Adrenal gland (tissue), 12 donors: ENCODE data around the gene ERBB3. TPM values are rescaled to one million over a fixed set of nuclear protein-coding genes. Genes with fewer than 3 reads are reported as not detected.
A peak's percentile ranks its signal among the peaks of the same experiment; 100 is the strongest.

Source experiments
- DNase-seq, 7 donors: peaks; one replicate each; pipeline ENCODE4 v3.0.0-alpha.2; 2019 to 2020
- H3K27ac ChIP-seq, 5 donors: fragments of 200-600 bp; sonication (generic) in 4 of 5; 1 replicate in 3 of 5; 2 replicates in 2 of 5; pipeline versions ENCODE4 v1.5.1 to v1.8.0; 2016 to 2020; ENCODE audit warnings: mild to moderate bottlenecking in 1 of 5
- H3K27me3 ChIP-seq: fragments of 200-600 bp; 2 replicates; pipeline ENCODE4 v1.8.0; 2021
- H3K36me3 ChIP-seq, 2 donors: fragments of 200-600 bp; replicated peaks in 1 of 2; 1 replicate in 1 of 2; 2 replicates in 1 of 2; pipeline versions ENCODE4 v1.5.1 to v1.8.0; 2018 to 2022
- H3K4me1 ChIP-seq, 2 donors: fragments of 200-600 bp; replicated peaks in 1 of 2; 1 replicate in 1 of 2; 2 replicates in 1 of 2; pipeline versions ENCODE4 v1.5.1 to v1.8.0; 2018 to 2021
- H3K4me3 ChIP-seq, 4 donors: fragments of 200-600 bp; sonication (generic) in 3 of 4; one replicate each; pipeline ENCODE4 v1.5.1; 2016 to 2018
- H3K9me3 ChIP-seq, 3 donors: fragments of 200-600 bp; sonication (generic) in 1 of 3; replicated peaks in 1 of 3; 1 replicate in 2 of 3; 2 replicates in 1 of 3; pipeline versions ENCODE4 v1.5.1 to v1.8.0; 2016 to 2021
- POLR2A ChIP-seq, 2 donors: fragments of 450-650 bp; IDR thresholded peaks; one replicate each; pipeline ENCODE4 v1.6.1; 2017; ENCODE audit warnings: antibody characterized with exemption in 2 of 2, mild to moderate bottlenecking in 2 of 2, moderate library complexity in 1 of 2
- WGBS, 4 donors: extraction: QIAGEN DNeasy Blood & Tissue Kit in 2 of 4; methylation state at CpG; one replicate each; pipeline versions ENCODE4 v1.1.5 to v1.1.7; 2013 to 2017; 5-methylcytosine and 5-hydroxymethylcytosine counted together
- intact Hi-C, 2 donors: fragments of 100-400 bp; cut with DNase I; formaldehyde crosslinking; loops; one replicate each; pipeline versions ENCODE4 v1.14.1 to v1.15.0; 2022 to 2023
- polyA plus RNA-seq, 3 donors: library from polyadenylated mRNA; stranded (reverse); fragments of 200-250 nt in 2 of 3; fragments of 350-450 nt in 1 of 3; fragmentation: Illumina TruSeq in 1 of 3; extraction: RNeasy Lipid Tissue Mini Kit (QIAGEN cat#74804) in 1 of 3; gene quantifications; one replicate each; pipeline ENCODE4 v1.2.3, GENCODE V29; 2013 to 2014
- total RNA-seq, 9 donors: library from RNA; depleted of rRNA in 4 of 9; stranded (reverse); fragments of >200 nt in 4 of 9; fragments of 120-200 nt in 1 of 9; fragmentation: NEBNext Ultra II Directional in 1 of 9; extraction: Animal tissue kit (Norgen Biotek cat#: 25700) in 1 of 9; gene quantifications; one replicate each; pipeline versions ENCODE4 v1.1.0 to v1.2.4, GENCODE V29; 2013 to 2023
- TF ChIP-seq, protein P1 (sequence below), 6 experiments: fragments of 450-650 bp in 4 of 6; fragments of 200-600 bp in 2 of 6; sonication (generic) in 1 of 6; IDR thresholded peaks; 1 replicate in 5 of 6; 2 replicates in 1 of 6; pipeline versions ENCODE4 v1.5.1 to v1.8.0; 2016 to 2021; ENCODE audit warnings: antibody characterized with exemption in 6 of 6, mild to moderate bottlenecking in 2 of 6, moderate library complexity in 1 of 6
- donor health status: healthy with polysubstance abuse.
- donor health status: Bipolar disorder and iron deficiency.
- donor health status: DM: yes; HTN: yes; CAD: no.
- donor health status: DM: no; HTN: no; CAD: no.
- donor health status: DM: no; HTN: no; CAD: no.
- donor health status: DM: yes; HTN: yes; CAD: no.

The ERBB3 gene
- total and polyA plus RNA-seq, 12 donors: 1.3 to 25.7 (median 1.9) TPM

DNA sequence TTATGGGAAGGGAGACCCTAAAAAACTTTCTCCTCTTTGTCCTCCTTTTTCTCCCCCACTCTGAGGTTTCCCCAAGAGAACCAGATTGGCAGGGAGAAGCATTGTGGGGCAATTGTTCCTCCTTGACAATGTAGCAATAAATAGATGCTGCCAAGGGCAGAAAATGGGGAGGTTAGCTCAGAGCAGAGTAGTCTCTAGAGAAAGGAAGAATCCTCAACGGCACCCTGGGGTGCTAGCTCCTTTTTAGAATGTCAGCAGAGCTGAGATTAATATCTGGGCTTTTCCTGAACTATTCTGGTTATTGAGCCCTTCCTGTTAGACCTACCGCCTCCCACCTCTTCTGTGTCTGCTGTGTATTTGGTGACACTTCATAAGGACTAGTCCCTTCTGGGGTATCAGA is 42.8 kb upstream of the ERBB3 start:
- peaks cover 4 to 7% of the 10 kb centered on the region in 2 donors for H3K4me1 ChIP-seq
- peaks cover 0 to 46% of the 10 kb centered on the region in 2 donors for H3K36me3 ChIP-seq
- H3K9me3 ChIP-seq: no peaks in the 10 kb centered on the region
- TF ChIP-seq, protein P1, sequence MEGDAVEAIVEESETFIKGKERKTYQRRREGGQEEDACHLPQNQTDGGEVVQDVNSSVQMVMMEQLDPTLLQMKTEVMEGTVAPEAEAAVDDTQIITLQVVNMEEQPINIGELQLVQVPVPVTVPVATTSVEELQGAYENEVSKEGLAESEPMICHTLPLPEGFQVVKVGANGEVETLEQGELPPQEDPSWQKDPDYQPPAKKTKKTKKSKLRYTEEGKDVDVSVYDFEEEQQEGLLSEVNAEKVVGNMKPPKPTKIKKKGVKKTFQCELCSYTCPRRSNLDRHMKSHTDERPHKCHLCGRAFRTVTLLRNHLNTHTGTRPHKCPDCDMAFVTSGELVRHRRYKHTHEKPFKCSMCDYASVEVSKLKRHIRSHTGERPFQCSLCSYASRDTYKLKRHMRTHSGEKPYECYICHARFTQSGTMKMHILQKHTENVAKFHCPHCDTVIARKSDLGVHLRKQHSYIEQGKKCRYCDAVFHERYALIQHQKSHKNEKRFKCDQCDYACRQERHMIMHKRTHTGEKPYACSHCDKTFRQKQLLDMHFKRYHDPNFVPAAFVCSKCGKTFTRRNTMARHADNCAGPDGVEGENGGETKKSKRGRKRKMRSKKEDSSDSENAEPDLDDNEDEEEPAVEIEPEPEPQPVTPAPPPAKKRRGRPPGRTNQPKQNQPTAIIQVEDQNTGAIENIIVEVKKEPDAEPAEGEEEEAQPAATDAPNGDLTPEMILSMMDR (IDR thresholded peaks at IDR 0.05): no peak
- no peak for TF ChIP-seq POLR2A (IDR thresholded peaks at IDR 0.05)
- H3K27me3 ChIP-seq: no peaks in the 10 kb centered on the region
- intact Hi-C loops: loop anchor here in 1 of 2 donors (5.0 kb wide), 1 partner anchor 40 kb away; the partner anchor contains the start of gene SUOX
- no peak overlapping the region for H3K27ac ChIP-seq
- no peak overlapping the region for H3K4me3 ChIP-seq
- DNase-seq: no peak
- 57 to 80% (median 68%) methylated on average over 2 of the region's 2 CpGs for WGBS, 4 donors

DNA sequence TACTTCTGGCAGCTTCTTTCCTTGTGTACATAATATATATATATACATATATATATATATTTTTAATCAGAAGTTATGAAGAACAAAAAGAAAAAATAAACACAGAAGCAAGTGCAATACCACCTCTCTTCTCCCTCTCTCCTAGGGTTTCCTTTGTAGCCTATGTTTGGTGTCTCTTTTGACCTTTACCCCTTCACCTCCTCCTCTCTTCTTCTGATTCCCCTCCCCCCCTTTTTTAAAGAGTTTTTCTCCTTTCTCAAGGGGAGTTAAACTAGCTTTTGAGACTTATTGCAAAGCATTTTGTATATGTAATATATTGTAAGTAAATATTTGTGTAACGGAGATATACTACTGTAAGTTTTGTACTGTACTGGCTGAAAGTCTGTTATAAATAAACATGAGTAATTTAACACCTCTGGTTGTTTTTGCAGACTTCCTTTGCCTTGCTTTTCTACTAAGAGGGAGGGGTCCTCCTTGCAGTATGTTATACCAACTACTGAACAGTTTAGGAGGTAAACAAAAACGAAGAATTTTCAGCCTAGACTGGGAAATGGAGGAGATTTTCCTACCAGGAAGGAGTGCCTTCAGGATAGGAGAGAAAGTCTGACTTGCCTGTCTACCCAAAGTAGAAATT is 41.8 kb upstream of the ERBB3 start:
- H3K36me3 ChIP-seq: peaks cover 0 to 42% of the 10 kb centered on the region in 2 donors
- no peak overlapping the region for H3K27ac ChIP-seq
- H3K4me1 ChIP-seq: peaks cover 9 to 13% of the 10 kb centered on the region in 2 donors
- no peak for TF ChIP-seq POLR2A (IDR thresholded peaks at IDR 0.05)
- TF ChIP-seq, protein P1 (IDR thresholded peaks at IDR 0.05): no peak
- H3K4me3 ChIP-seq: no peak overlapping the region
- intact Hi-C loops: loop anchor here in 1 of 2 donors (5.0 kb wide), 1 partner anchor 41 kb away; the partner anchor contains the start of gene SUOX
- DNase-seq: no peak
- no peaks in the 10 kb centered on the region for H3K27me3 ChIP-seq
- no peaks in the 10 kb centered on the region for H3K9me3 ChIP-seq
- 67 to 73% (median 70%) methylated on average over 2 of the region's 2 CpGs for WGBS, 4 donors

DNA sequence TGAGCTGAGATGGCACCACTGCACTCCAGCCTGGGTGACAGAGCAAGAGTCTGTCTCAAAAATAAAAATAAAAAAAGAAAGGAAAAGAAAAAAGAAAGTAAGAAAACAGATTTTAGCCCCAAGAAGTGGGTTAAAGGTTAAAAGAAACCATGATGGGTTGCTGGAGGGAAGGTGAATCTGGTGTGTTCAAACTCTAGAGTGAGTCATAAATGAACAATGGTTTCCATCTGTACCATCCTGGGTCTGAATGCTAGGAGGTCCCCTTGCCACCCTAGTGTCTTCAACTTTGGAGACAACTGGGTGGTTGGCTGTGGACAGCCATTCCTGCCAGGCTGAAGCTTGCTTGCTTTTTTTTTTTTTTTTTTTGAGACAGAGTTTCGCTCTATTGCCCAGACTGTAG is 39.8 kb upstream of the ERBB3 start:
- Histone ChIP-seq H3K36me3 (peaks cover 0 to 42% of the 10 kb centered on the region in 2 donors), H3K4me3 (no peak overlapping the region), H3K4me1 (peaks cover 12 to 20% of the 10 kb centered on the region in 2 donors), H3K27ac (no peak overlapping the region), H3K27me3 (no peaks in the 10 kb centered on the region), H3K9me3 (no peaks in the 10 kb centered on the region)
- intact Hi-C loops: no loop called here
- TF ChIP-seq, protein P1 (IDR thresholded peaks at IDR 0.05): no peak
- no peak for TF ChIP-seq POLR2A (IDR thresholded peaks at IDR 0.05)
- 88 to 100% (median 93%) methylated on average over 1 of the region's 1 CpG for WGBS, 4 donors
- DNase-seq: no peak

DNA sequence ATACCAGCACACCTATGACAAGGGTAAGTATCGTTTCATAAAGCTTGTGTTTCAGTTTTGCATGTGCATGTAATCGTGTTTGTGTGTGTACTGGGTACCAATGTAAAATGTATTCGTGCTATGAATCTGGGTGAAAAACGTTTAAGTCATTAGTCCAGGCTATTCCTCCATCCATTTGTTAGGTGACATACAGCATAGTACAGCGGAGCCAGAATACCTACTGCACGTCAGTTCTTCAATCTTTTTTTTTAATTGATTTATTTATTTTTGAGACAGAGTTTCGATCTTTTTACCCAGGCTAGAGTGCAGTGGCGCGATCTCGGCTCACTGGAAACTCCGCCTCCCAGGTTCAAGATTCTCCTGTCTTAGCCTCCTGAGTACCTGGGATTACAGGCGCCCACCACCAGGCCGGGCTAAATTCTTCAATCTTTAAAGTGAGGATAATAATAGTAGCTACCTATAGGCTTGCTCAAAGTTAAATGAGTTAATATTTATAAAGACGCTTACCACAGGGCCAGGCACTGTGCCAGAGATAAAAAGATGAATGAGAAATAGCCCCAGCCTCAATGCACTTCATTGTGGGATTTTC is 38.9 kb upstream of the ERBB3 start:
- Histone ChIP-seq H3K4me1 (peaks cover 12 to 20% of the 10 kb centered on the region in 2 donors), H3K27ac (peak overlapping the region in 4 of 5 donors; percentile 89 to 99 (median 94)), H3K9me3 (no peaks in the 10 kb centered on the region), H3K27me3 (no peaks in the 10 kb centered on the region), H3K4me3 (peak overlapping the region in 1 of 4 donors; percentile 97), H3K36me3 (peaks cover 0 to 39% of the 10 kb centered on the region in 2 donors)
- no peak for DNase-seq
- intact Hi-C loops: no loop called here
- TF ChIP-seq POLR2A (IDR thresholded peaks at IDR 0.05): no peak
- TF ChIP-seq, protein P1 (IDR thresholded peaks at IDR 0.05): peak in 1 of 6 experiments; percentile 34
- 59 to 68% (median 65%) methylated on average over 14 of the region's 14 CpGs for WGBS, 4 donors
